B cell (primary cell): ENCODE results near the gene NMU. TPM values are rescaled to one million over a fixed set of nuclear protein-coding genes. Genes with fewer than 3 reads are reported as not detected.

Source experiments
- ATAC-seq: fragments of 200-7000 bp; cut with Tn5 transposase; one replicate; pipeline ENCODE4 v1.10.0; 2021; ENCODE audit warnings: low read depth, mild to moderate bottlenecking, moderate number of reproducible peaks, moderate library complexity
- CTCF ChIA-PET: fragments of 350-600 bp; sonication (Branson Sonifier 250); formaldehyde crosslinking; loops from one replicate; lab custom pipeline; 2021; ENCODE audit warnings: antibody characterized with exemption, inconsistent platforms; lab: Charles Lee
- POLR2A ChIA-PET: fragments of 350-600 bp; sonication (Branson Sonifier 250); formaldehyde crosslinking; loops from one replicate; lab custom pipeline; 2021; ENCODE audit warnings: antibody characterized with exemption; lab: Charles Lee
- DNase-seq: peaks from one replicate; pipeline ENCODE4 v3.0.0; 2013
- H2AFZ ChIP-seq: 2 replicates; pipeline ENCODE4 v1.6.1; 2012; ENCODE audit warnings: mild to moderate bottlenecking, low read depth, low read length; ENCODE audit not compliant: insufficient read depth, poor library complexity, severe bottlenecking
- H3K27ac ChIP-seq, 2 donors: 1 replicate in 1 of 2; 2 replicates in 1 of 2; pipeline ENCODE4 v1.5.1; 2012 to 2013; ENCODE audit warnings: low read length in 2 of 2, mild to moderate bottlenecking in 2 of 2, moderate library complexity in 1 of 2
- H3K27me3 ChIP-seq, 4 experiments: fragments of 200-600 bp in 1 of 4; sonication (generic) in 1 of 4; replicated peaks in 1 of 4; 1 replicate in 2 of 4; 2 replicates in 2 of 4; pipeline versions ENCODE4 v1.6.1 to v1.7.0; 2013 to 2016; ENCODE audit warnings: low read length in 3 of 4, mild to moderate bottlenecking in 2 of 4, mixed read lengths in 1 of 4, moderate library complexity in 1 of 4; ENCODE audit not compliant: insufficient read depth in 4 of 4, control insufficient read depth in 3 of 4; ENCODE audit errors: control extremely low read depth in 1 of 4
- H3K36me3 ChIP-seq, 2 experiments: replicated peaks in 1 of 2; 1 replicate in 1 of 2; 2 replicates in 1 of 2; pipeline versions ENCODE4 v1.6.1 to v1.7.1; 2013; ENCODE audit warnings: low read length in 1 of 2; ENCODE audit not compliant: insufficient read depth in 2 of 2, control insufficient read depth in 1 of 2; ENCODE audit errors: control extremely low read depth in 1 of 2, extremely low read depth in 1 of 2
- H3K4me1 ChIP-seq, 2 donors: fragments of 200-600 bp in 1 of 2; sonication (generic) in 1 of 2; 1 replicate in 1 of 2; 2 replicates in 1 of 2; pipeline versions ENCODE4 v1.5.1 to v1.6.1; 2013 to 2017; ENCODE audit warnings: low read length in 2 of 2; ENCODE audit not compliant: control insufficient read depth in 2 of 2, insufficient read depth in 2 of 2
- H3K4me2 ChIP-seq: replicated peaks from 2 replicates; pipeline ENCODE3; 2012; ENCODE audit warnings: mild to moderate bottlenecking, low read depth, low read length; ENCODE audit not compliant: poor library complexity, severe bottlenecking
- H3K4me3 ChIP-seq, 5 experiments: fragments of 200-600 bp in 1 of 5; sonication (generic) in 1 of 5; 1 replicate in 3 of 5; 2 replicates in 2 of 5; pipeline versions ENCODE4 v1.5.1 to v1.7.0; 2011 to 2016; ENCODE audit warnings: low read length in 4 of 5, mild to moderate bottlenecking in 4 of 5, low read depth in 2 of 5, control low read depth in 1 of 5, moderate library complexity in 1 of 5; ENCODE audit not compliant: insufficient read depth in 1 of 5; ENCODE audit errors: control extremely low read depth in 1 of 5, extremely low read depth in 1 of 5
- H3K79me2 ChIP-seq: fragments of 200-600 bp; sonication (generic); one replicate; pipeline ENCODE4 v1.6.0; 2016; ENCODE audit warnings: low read length; ENCODE audit not compliant: control insufficient read depth, insufficient read depth
- H3K9ac ChIP-seq: fragments of 200-600 bp; sonication (generic); 2 replicates; pipeline ENCODE4 v1.6.1; 2017; ENCODE audit warnings: mild to moderate bottlenecking, low read length, moderate library complexity
- H3K9me3 ChIP-seq, 3 donors: one replicate each; pipeline versions ENCODE4 v1.6.1 to v1.7.1; 2013; ENCODE audit warnings: low read length in 2 of 3; ENCODE audit not compliant: control insufficient read depth in 2 of 3, insufficient read depth in 1 of 3; ENCODE audit errors: control extremely low read depth in 1 of 3
- H4K20me1 ChIP-seq: 2 replicates; pipeline ENCODE4 v1.6.0; 2012; ENCODE audit warnings: mild to moderate bottlenecking, low read length; ENCODE audit not compliant: insufficient read depth, control insufficient read depth, poor library complexity, severe bottlenecking
- H3K27ac Mint-ChIP-seq: one replicate; pipeline ENCODE4 v1.8.0; 2021; ENCODE audit warnings: mixed read lengths
- H3K27me3 Mint-ChIP-seq: one replicate; pipeline ENCODE4 v1.8.0; 2021; ENCODE audit warnings: mixed read lengths
- H3K4me1 Mint-ChIP-seq: one replicate; pipeline ENCODE4 v1.8.0; 2021; ENCODE audit warnings: mixed read lengths
- H3K4me3 Mint-ChIP-seq: one replicate; pipeline ENCODE4 v1.8.0; 2021; ENCODE audit warnings: mixed read lengths
- H3K9me3 Mint-ChIP-seq: one replicate; pipeline ENCODE4 v1.8.0; 2022; ENCODE audit warnings: mixed read lengths; ENCODE audit not compliant: insufficient read depth
- EZH2 ChIP-seq: IDR thresholded peaks from 2 replicates; pipeline ENCODE4 v1.6.1; 2012; ENCODE audit warnings: borderline replicate concordance, low read depth, mild to moderate bottlenecking, moderate library complexity, low read length; ENCODE audit not compliant: insufficient read depth, poor library complexity, severe bottlenecking
- WGBS: methylation state at CpG from one replicate; pipeline ENCODE4 v1.1.5; 2013; ENCODE audit warnings: missing lambda C conversion rate; ENCODE audit not compliant: insufficient coverage; 5-methylcytosine and 5-hydroxymethylcytosine counted together
- intact Hi-C: fragments of 100-400 bp; cut with micrococcal nuclease; formaldehyde crosslinking; loops from one replicate; pipeline ENCODE4 v1.10.0; 2022
- polyA plus RNA-seq: library from polyadenylated mRNA; depleted of rRNA; stranded (reverse); fragments of >200 nt; gene quantifications from 2 replicates; pipeline ENCODE4 v1.2.3, GENCODE V29; 2012
- total RNA-seq, 2 donors: library from RNA; stranded (reverse); fragments of 120-200 nt in 1 of 2; gene quantifications; 1 replicate in 1 of 2; 2 replicates in 1 of 2; pipeline versions ENCODE4 v1.2.3 to v1.2.4, GENCODE V29; 2013 to 2022
- TF ChIP-seq, protein P1 (sequence below): fragments of 200-600 bp; IDR thresholded peaks from one replicate; pipeline ENCODE4 v1.8.0; 2022; ENCODE audit warnings: antibody characterized with exemption, mild to moderate bottlenecking

NMU gene
- total and polyA plus RNA-seq, 2 donors (not counting 1 experiment from before 2014, with no cell fraction given): not detected

DNA sequence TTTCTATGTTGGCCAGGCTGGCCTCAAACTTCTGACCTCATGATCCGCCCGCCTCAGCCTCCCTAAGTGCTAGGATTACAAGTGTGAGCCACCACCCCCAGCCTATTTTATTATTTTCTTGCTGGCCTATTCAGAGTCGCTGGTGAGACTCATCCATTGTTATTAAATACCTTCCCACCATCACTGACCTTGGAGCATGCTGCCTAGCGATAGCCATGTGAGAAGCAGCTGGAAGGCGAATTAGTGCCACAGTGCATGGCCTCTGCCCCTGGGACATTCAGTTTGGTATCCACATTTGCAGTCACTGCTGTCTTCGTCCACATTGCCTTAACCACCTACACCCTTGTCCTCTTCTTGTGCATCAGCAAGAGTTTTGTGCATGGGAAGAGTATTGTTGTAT is 32.4 kb upstream of the NMU start:
- WGBS: 91% methylated on average over 5 of the region's 6 CpGs
- Mint-ChIP-seq H3K9me3 (no peaks in the 10 kb centered on the region), H3K27me3 (peaks cover 45% of the 10 kb centered on the region), H3K27ac (no peak overlapping the region), H3K4me1 (no peaks in the 10 kb centered on the region), H3K4me3 (no peak overlapping the region)
- no peak overlapping the region for H3K9ac ChIP-seq
- no peaks in the 10 kb centered on the region for H4K20me1 ChIP-seq
- peaks cover 0 to 8% (median 3%) of the 10 kb centered on the region in 4 experiments for H3K27me3 ChIP-seq
- ATAC-seq (no peak), DNase-seq (no peak)
- ChIA-PET CTCF (no interaction called here), POLR2A (no interaction called here)
- H3K4me1 ChIP-seq: no peaks in the 10 kb centered on the region
- no peaks in the 10 kb centered on the region for H3K79me2 ChIP-seq
- no peak overlapping the region for H3K4me3 ChIP-seq
- no peak overlapping the region for H3K27ac ChIP-seq
- H3K9me3 ChIP-seq: no peaks in the 10 kb centered on the region
- no peak overlapping the region for H2AFZ ChIP-seq
- intact Hi-C loops: no loop called here
- no peak overlapping the region for H3K4me2 ChIP-seq
- TF ChIP-seq EZH2: no peak
- TF ChIP-seq, protein P1, sequence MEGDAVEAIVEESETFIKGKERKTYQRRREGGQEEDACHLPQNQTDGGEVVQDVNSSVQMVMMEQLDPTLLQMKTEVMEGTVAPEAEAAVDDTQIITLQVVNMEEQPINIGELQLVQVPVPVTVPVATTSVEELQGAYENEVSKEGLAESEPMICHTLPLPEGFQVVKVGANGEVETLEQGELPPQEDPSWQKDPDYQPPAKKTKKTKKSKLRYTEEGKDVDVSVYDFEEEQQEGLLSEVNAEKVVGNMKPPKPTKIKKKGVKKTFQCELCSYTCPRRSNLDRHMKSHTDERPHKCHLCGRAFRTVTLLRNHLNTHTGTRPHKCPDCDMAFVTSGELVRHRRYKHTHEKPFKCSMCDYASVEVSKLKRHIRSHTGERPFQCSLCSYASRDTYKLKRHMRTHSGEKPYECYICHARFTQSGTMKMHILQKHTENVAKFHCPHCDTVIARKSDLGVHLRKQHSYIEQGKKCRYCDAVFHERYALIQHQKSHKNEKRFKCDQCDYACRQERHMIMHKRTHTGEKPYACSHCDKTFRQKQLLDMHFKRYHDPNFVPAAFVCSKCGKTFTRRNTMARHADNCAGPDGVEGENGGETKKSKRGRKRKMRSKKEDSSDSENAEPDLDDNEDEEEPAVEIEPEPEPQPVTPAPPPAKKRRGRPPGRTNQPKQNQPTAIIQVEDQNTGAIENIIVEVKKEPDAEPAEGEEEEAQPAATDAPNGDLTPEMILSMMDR: no peak
- no peaks in the 10 kb centered on the region for H3K36me3 ChIP-seq

DNA sequence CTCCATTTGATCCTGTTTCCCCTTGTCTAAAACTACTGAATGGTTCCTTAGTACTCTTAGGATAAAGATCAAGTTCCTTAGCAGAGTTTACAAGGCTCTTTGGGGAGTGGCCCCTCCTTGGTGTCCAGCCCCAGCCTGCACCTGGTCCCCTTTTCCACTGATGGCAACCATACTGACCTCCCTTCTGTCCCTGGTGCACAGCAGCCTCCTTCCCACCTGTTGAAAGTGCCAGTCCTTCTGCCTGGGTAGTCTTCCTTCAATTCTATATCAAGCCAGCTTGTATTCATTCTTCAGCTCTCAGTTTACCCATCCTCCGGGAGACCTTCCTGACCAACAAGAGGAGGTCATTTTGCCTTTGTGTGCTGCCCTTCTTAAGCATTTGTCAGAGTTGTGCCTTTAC is 30.4 kb upstream of the NMU start:
- intact Hi-C loops: no loop called here
- peaks cover 0 to 5% (median 0%) of the 10 kb centered on the region in 4 experiments for H3K27me3 ChIP-seq
- DNase-seq: no peak
- WGBS: no CpG with 5 or more reads among the region's 1 CpG
- POLR2A ChIA-PET: no interaction called here
- peaks cover 38% of the 10 kb centered on the region for H3K27me3 Mint-ChIP-seq
- no peaks in the 10 kb centered on the region for H3K36me3 ChIP-seq
- TF ChIP-seq EZH2: no peak
- TF ChIP-seq, protein P1: no peak
- H2AFZ ChIP-seq: no peak overlapping the region
- no peaks in the 10 kb centered on the region for H4K20me1 ChIP-seq
- H3K9me3 Mint-ChIP-seq: no peaks in the 10 kb centered on the region
- no peak overlapping the region for H3K4me3 Mint-ChIP-seq
- no peak for ATAC-seq
- no peak overlapping the region for H3K4me3 ChIP-seq
- H3K9ac ChIP-seq: no peak overlapping the region
- no peaks in the 10 kb centered on the region for H3K4me1 ChIP-seq
- CTCF ChIA-PET: no interaction called here
- H3K4me1 Mint-ChIP-seq: no peaks in the 10 kb centered on the region
- H3K27ac Mint-ChIP-seq: no peak overlapping the region
- H3K9me3 ChIP-seq: no peaks in the 10 kb centered on the region
- no peaks in the 10 kb centered on the region for H3K79me2 ChIP-seq
- H3K27ac ChIP-seq: no peak overlapping the region
- H3K4me2 ChIP-seq: no peak overlapping the region
